ENCODE results near the gene ADPRHL1.

ADPRHL1 gene

GRCh38 chr13:113367020-113367560 lies 86.2 kb downstream of the ADPRHL1 start:
- TF ChIP-seq CTCF (conservative IDR thresholded peaks at IDR 0.05), result no peak
- no peak overlapping the region for H3K27ac ChIP-seq

GRCh38 chr13:113365971-113366588 lies 87.2 kb downstream of the ADPRHL1 start:
- no peak for TF ChIP-seq CTCF (conservative IDR thresholded peaks at IDR 0.05)
- no peak overlapping the region for H3K27ac ChIP-seq

GRCh38 chr13:113365583-113365970 lies 87.7 kb downstream of the ADPRHL1 start:
- no peak overlapping the region for H3K27ac ChIP-seq
- TF ChIP-seq CTCF (conservative IDR thresholded peaks at IDR 0.05), result no peak

GRCh38 chr13:113364901-113365582 lies 88.2 kb downstream of the ADPRHL1 start:
- H3K27ac ChIP-seq, result no peak overlapping the region

GRCh38 chr13:113364311-113364889 lies 88.9 kb downstream of the ADPRHL1 start:
- no peak overlapping the region for H3K27ac ChIP-seq
- TF ChIP-seq CTCF (conservative IDR thresholded peaks at IDR 0.05), result no peak

More at GRCh38 chr13:113364901-113365582, 88.2 kb downstream of the ADPRHL1 start:
- no peak for TF ChIP-seq CTCF (conservative IDR thresholded peaks at IDR 0.05)

- no peak overlapping the region for H3K27ac ChIP-seq
- TF ChIP-seq CTCF (conservative IDR thresholded peaks at IDR 0.05), result no peak
Measured at GRCh38 chr13:113361406-113361805, 91.9 kb downstream of the ADPRHL1 start.

GRCh38 chr13:113360446-113360845 lies 92.8 kb downstream of the ADPRHL1 start:
- TF ChIP-seq CTCF (conservative IDR thresholded peaks at IDR 0.05), result no peak
- no peak overlapping the region for H3K27ac ChIP-seq
